Spleen (tissue), 11 donors: ENCODE measurements around the gene LAIR1. TPM values are rescaled to one million over a fixed set of nuclear protein-coding genes. Genes with fewer than 3 reads are reported as not detected.

ENCODE experiments used
- DNase-seq: peaks from one replicate; pipeline ENCODE4 v3.0.0-alpha.2; 2020
- H3K27ac ChIP-seq, 8 donors: fragments of 200-600 bp; sonication (generic) in 7 of 8; 1 replicate in 4 of 8; 2 replicates in 4 of 8; pipeline versions ENCODE4 v1.5.0 to v1.8.0; 2016 to 2021; ENCODE audit warnings: inconsistent platforms in 4 of 8, mild to moderate bottlenecking in 4 of 8, moderate library complexity in 1 of 8
- H3K27me3 ChIP-seq, 7 donors: fragments of 200-600 bp; sonication (generic) in 6 of 7; replicated peaks in 1 of 7; 1 replicate in 4 of 7; 2 replicates in 3 of 7; pipeline versions ENCODE4 v1.5.0 to v1.8.0; 2016 to 2021; ENCODE audit warnings: inconsistent platforms in 3 of 7, mild to moderate bottlenecking in 1 of 7
- H3K36me3 ChIP-seq, 6 donors: fragments of 200-600 bp; sonication (generic) in 5 of 6; 1 replicate in 4 of 6; 2 replicates in 2 of 6; pipeline versions ENCODE4 v1.5.0 to v1.8.0; 2016 to 2021; ENCODE audit warnings: inconsistent platforms in 2 of 6
- H3K4me1 ChIP-seq, 6 donors: fragments of 200-600 bp; sonication (generic) in 5 of 6; 1 replicate in 3 of 6; 2 replicates in 3 of 6; pipeline versions ENCODE4 v1.5.0 to v1.8.0; 2016 to 2021; ENCODE audit warnings: inconsistent platforms in 3 of 6
- H3K4me3 ChIP-seq, 8 donors: fragments of 200-600 bp; sonication (generic) in 7 of 8; 1 replicate in 4 of 8; 2 replicates in 4 of 8; pipeline versions ENCODE4 v1.5.0 to v1.8.0; 2016 to 2021; ENCODE audit warnings: inconsistent platforms in 4 of 8, mild to moderate bottlenecking in 4 of 8, moderate library complexity in 2 of 8
- H3K9me3 ChIP-seq, 8 donors: fragments of 200-600 bp; sonication (generic) in 7 of 8; 1 replicate in 4 of 8; 2 replicates in 4 of 8; pipeline versions ENCODE4 v1.5.0 to v1.8.0; 2016 to 2021; ENCODE audit warnings: inconsistent platforms in 4 of 8
- CTCF ChIP-seq, 11 experiments: fragments of 200-600 bp in 7 of 11; fragments of 450-650 bp in 4 of 11; sonication (generic) in 4 of 11; IDR thresholded peaks in 8 of 11; conservative IDR thresholded peaks in 3 of 11; 1 replicate in 7 of 11; 2 replicates in 4 of 11; pipeline versions ENCODE4 v1.4.0 to v1.8.0; 2016 to 2021; ENCODE audit warnings: antibody characterized with exemption in 11 of 11, inconsistent platforms in 4 of 11, mild to moderate bottlenecking in 1 of 11
- POLR2A ChIP-seq, 3 donors: fragments of 450-650 bp; IDR thresholded peaks; one replicate each; pipeline ENCODE4 v1.5.1; 2017; ENCODE audit warnings: antibody characterized with exemption in 3 of 3, mild to moderate bottlenecking in 1 of 3
- POLR2AphosphoS5 ChIP-seq, 3 donors: sonication (generic); formaldehyde crosslinking; IDR thresholded peaks; one replicate each; pipeline ENCODE4 v1.5.1; 2017; ENCODE audit warnings: antibody characterized with exemption in 3 of 3
- WGBS, 5 donors: extraction: QIAGEN DNeasy Blood & Tissue Kit in 3 of 5; methylation state at CpG; one replicate each; pipeline versions ENCODE4 v1.1.5 to v1.1.7; 2013 to 2018; 5-methylcytosine and 5-hydroxymethylcytosine counted together
- intact Hi-C: fragments of 100-400 bp; cut with DNase I; formaldehyde crosslinking; loops from one replicate; pipeline ENCODE4 v1.15.0; 2023; ENCODE audit warnings: low total_unique reads
- polyA plus RNA-seq, 3 donors: library from polyadenylated mRNA; stranded (reverse); fragments of 200-250 nt; gene quantifications; one replicate each; pipeline ENCODE4 v1.2.1, GENCODE V29; 2013
- total RNA-seq, 7 donors: library from RNA; depleted of rRNA in 3 of 7; stranded (reverse); fragments of >200 nt in 3 of 7; fragmentation: NEBNext Ultra II Directional in 4 of 7; extraction: Animal tissue kit (Norgen Biotek cat#: 25700) in 4 of 7; gene quantifications; one replicate each; pipeline versions ENCODE4 v1.1.0 to v1.2.1, GENCODE V29; 2016 to 2021
- donor health status: healthy with polysubstance abuse.
- donor health status: DM: no; HTN: no; CAD: no; lungs with moderate emphysema.
- donor health status: DM: no; HTN: no; CAD: no.
- donor health status: Bipolar disorder and iron deficiency.
- donor health status: healthy.
- donor health status: DM: no; HTN: no; CAD: no.
- donor health status: DM: yes; HTN: yes; CAD: no.

The LAIR1 gene
- total and polyA plus RNA-seq, 10 donors = 56.3 to 164 (median 109) TPM

GRCh38 chr19:54338521-54338920, 26.2 kb downstream of the LAIR1 start:
- Histone ChIP-seq H3K9me3 (no peaks in the 10 kb centered on the region), H3K27ac (peak overlapping the region in 4 of 8 donors; percentile 50 to 64 (median 55)), H3K36me3 (no peaks in the 10 kb centered on the region), H3K27me3 (peaks cover 0 to 5% (median 0%) of the 10 kb centered on the region in 7 donors), H3K4me1 (peaks cover 3 to 64% (median 25%) of the 10 kb centered on the region in 6 donors), H3K4me3 (peak overlapping the region in 4 of 8 donors; percentile 16 to 36 (median 28))
- 63 to 89% (median 78%) methylated on average over 6 of the region's 6 CpGs for WGBS, 5 donors
- DNase-seq = no peak
- intact Hi-C loops = no loop called here
- no peak for TF ChIP-seq POLR2A (IDR thresholded peaks at IDR 0.05)
- TF ChIP-seq CTCF (IDR thresholded peaks at IDR 0.05 in 8 of 11, conservative IDR thresholded peaks at IDR 0.05 in 3 of 11) = no peak
- TF ChIP-seq POLR2AphosphoS5 (IDR thresholded peaks at IDR 0.05) = no peak

- intact Hi-C loops = no loop called here
- peaks cover 3 to 65% (median 26%) of the 10 kb centered on the region in 6 donors for H3K4me1 ChIP-seq
- peak overlapping the region in 3 of 8 donors; percentile 10 to 64 (median 57) for H3K27ac ChIP-seq
- 76 to 87% (median 85%) methylated on average over 9 of the region's 9 CpGs for WGBS, 5 donors
- H3K27me3 ChIP-seq = peaks cover 0 to 5% (median 0%) of the 10 kb centered on the region in 7 donors
- TF ChIP-seq CTCF (IDR thresholded peaks at IDR 0.05 in 8 of 11, conservative IDR thresholded peaks at IDR 0.05 in 3 of 11) = no peak
- TF ChIP-seq POLR2A (IDR thresholded peaks at IDR 0.05) = no peak
- peak overlapping the region in 2 of 8 donors; percentile 16 to 31 for H3K4me3 ChIP-seq
- DNase-seq = no peak
- no peaks in the 10 kb centered on the region for H3K9me3 ChIP-seq
- H3K36me3 ChIP-seq = no peaks in the 10 kb centered on the region
These were observed 26.9 kb downstream of the LAIR1 start for GRCh38 chr19:54337858-54338230.

GRCh38 chr19:54336893-54337857, 27.6 kb downstream of the LAIR1 start:
- no peak for DNase-seq
- intact Hi-C loops = no loop called here
- WGBS, 5 donors = 73 to 79% (median 76%) methylated on average over 27 to 34 of the region's 34 CpGs
- H3K27me3 ChIP-seq = peaks cover 0 to 5% (median 0%) of the 10 kb centered on the region in 7 donors
- peak overlapping the region in 3 of 8 donors; percentile 10 to 64 (median 22) for H3K27ac ChIP-seq
- TF ChIP-seq POLR2AphosphoS5 (IDR thresholded peaks at IDR 0.05) (no peak), CTCF (IDR thresholded peaks at IDR 0.05 in 8 of 11, conservative IDR thresholded peaks at IDR 0.05 in 3 of 11) (no peak), POLR2A (IDR thresholded peaks at IDR 0.05) (no peak)
- no peaks in the 10 kb centered on the region for H3K9me3 ChIP-seq
- peak overlapping the region in 2 of 8 donors; percentile 31 to 34 for H3K4me3 ChIP-seq
- no peaks in the 10 kb centered on the region for H3K36me3 ChIP-seq
- H3K4me1 ChIP-seq = peaks cover 3 to 60% (median 26%) of the 10 kb centered on the region in 6 donors
